ENCODE data around the gene FNDC3B. TPM values are rescaled to one million over a fixed set of nuclear protein-coding genes. Genes with fewer than 3 reads are reported as not detected.

The FNDC3B gene
- 33.2 and 34.0 TPM in 2 replicates for total RNA-seq (2014; rRNA removed; shearing (Covaris generic))

GRCh38 chr3:172039436-172040077 is at the start of gene FNDC3B:
TSS of gene FNDC3B (plus strand) at chr3:172039578. CDS start at chr3:172112480, 72,902 bp downstream.

GRCh38 chr3:172447611-172448579 is 408.5 kb downstream of the FNDC3B start, which contains the start of gene GHSR:
TSS of gene GHSR (minus strand) at chr3:172448456. CDS start at chr3:172448413, 43 bp downstream.

Small RNA genes lying within 50 kb of the gene (small RNA-seq; reads per million reads assigned to genes)
- not detected for gene RN7SL141P

Other genes starting within 250 kb of the FNDC3B start
- 8.2 and 9.5 TPM in 2 replicates for gene PLD1, start 229.1 kb upstream of the FNDC3B start, total RNA-seq (2014; rRNA removed; shearing (Covaris generic))
- gene TMEM212, start 196.2 kb upstream of the FNDC3B start, total RNA-seq (2014; rRNA removed; shearing (Covaris generic)), result 0.13 TPM in 1 of 2 replicates, not detected in the other